ENCODE data around the gene SSR1.

Gene SSR1

DNA sequence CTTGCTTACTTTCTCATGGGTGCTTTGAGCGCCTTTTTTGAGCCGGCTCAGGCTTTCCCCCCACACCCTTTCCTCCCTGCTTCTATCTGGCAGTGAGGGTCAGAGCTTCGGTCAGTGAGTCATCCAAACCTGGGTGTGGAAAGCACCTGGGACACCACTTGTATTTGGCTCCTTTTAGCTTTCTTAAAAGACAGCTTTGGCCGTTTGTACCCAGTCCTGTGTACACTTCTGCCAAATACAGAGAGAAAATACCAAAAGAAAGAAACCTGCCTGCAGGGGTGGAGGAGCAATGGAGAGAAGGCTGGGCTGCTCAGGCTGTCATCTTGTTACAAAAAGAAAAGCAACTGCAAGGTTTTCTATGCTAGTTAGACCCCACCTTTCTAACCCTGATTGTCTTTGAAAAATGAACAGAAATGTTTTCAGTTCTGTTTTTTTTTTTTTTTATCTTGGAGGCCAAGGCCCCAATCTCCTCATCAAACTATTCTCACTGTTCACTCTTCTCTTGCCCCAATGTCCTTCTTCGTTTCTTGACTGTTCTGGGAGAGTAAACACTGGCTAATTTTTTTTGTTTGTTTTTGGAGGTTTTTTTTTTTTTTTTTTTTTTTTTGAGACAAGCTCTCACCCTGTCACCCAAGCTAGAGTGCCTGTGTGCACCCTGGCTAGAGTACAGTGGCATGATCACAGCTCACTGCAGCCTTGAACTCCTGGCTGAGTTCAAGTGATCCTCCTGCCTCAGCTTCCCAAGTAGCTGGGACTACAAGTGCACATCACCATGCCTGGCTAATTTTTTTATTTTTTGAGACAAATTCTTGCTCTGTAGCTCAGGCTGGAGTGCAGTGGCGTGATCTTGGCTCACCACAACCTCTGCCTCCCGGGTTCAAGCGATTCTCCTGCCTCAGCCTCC lies 76.4 kb downstream of the SSR1 start:
- DNase-seq = no peak

DNA sequence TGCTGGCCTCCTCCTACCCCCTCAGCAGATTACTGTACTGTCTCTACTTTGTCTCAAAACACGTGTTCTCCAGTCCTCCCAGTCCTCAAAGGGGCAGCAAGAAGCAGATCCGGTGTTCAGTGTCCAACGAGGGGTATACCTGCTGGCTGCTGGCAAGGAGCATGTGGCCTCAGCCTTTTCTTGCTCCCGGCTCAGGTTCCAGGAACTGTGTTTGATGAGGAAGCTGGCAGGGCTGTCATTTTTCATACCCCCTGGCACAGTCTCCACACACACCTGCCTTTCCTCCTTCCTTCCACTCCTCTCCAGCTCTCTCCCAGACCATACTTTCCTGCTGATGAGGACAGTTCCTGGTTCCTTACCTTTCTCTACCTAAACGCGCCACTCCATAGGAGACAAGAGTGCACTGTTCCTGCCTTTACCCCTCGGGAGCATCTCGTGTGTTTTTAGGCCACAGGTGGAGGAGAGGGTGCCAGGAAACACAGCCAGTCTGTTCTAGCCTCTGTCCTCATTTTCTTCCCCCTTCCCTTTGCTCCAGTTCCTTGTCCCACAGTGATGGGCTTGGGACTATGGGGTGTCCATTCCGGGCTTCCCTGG lies 77.2 kb downstream of the SSR1 start:
- no peak for DNase-seq

DNA sequence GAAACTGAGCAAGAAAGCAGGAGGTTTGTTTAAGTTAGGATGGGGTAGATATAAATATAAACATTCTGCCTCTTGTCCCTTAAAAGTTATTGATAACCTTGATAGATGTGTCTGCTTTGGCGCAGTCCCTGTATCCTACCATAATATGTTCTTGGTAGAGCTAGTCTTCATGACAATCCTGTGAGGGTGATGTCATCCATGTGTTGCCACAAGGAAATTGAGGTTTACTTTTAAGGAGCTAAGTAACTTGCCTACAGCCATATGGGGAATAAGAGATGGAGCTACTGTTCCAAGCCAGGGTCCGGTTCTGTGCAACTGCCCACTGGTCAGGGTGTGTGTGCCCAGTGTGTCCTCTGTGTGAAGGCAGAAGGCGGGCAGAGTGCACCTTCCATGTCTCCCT lies 78.5 kb downstream of the SSR1 start:
- no peak for DNase-seq

DNA sequence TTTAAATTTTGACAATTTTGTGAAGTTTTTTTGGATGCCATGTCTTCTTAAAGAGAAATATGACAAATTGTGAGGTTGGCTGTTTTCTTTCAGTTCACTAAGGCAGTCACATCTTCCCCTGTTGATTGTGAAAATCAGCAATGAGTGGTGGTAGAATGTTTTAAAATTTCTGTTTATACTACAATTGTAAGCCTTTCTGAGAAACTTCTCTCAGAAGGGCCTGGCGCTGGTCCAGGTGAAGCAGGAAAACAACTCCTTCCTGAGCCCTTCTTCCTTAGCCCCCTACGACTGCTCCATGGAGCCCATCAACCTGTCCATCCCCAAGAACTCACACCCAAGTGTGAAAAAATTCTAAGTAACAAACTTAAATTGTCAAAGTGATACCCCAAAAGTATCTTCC lies 80.6 kb downstream of the SSR1 start:
- DNase-seq = no peak

DNA sequence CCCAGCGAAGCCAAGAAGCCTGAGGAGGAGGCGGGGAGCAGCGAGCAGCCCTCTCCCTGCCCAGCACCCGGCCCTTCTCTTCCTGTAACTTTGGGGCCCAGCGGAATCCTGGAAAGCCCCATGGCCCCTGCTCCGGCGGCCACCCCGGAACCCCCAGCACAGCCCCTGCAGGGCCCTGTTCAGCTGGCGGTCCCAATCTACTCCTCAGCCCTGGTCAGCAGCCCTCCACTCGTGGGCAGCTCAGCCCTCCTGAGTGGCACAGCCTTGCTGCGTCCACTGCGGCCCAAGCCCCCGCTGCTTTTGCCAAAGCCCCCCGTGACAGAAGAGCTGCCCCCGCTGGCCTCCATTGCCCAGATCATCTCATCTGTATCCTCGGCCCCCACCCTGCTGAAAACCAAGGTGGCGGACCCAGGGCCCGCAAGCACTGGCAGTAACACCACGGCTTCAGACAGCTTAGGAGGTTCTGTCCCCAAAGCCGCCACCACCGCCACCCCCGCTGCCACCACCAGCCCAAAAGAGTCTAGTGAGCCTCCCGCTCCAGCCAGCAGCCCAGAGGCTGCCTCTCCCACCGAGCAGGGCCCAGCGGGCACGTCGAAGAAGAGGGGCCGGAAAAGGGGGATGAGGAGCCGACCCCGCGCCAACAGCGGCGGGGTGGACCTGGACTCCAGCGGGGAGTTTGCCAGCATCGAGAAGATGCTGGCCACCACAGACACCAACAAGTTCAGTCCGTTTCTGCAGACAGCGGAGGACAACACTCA lies 81.9 kb downstream of the SSR1 start:
- no peak for DNase-seq

DNA sequence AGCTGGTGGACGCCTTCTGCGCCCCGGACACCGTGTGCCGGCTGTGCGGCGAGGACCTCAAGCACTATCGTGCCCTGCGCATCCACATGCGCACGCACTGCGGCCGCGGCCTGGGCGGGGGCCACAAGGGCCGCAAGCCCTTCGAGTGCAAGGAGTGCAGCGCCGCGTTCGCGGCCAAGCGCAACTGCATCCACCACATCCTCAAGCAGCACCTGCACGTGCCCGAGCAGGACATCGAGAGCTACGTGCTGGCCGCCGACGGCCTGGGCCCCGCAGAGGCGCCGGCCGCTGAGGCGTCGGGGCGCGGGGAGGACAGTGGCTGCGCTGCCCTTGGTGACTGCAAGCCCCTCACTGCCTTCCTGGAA lies 82.7 kb downstream of the SSR1 start:
- DNase-seq = no peak

DNA sequence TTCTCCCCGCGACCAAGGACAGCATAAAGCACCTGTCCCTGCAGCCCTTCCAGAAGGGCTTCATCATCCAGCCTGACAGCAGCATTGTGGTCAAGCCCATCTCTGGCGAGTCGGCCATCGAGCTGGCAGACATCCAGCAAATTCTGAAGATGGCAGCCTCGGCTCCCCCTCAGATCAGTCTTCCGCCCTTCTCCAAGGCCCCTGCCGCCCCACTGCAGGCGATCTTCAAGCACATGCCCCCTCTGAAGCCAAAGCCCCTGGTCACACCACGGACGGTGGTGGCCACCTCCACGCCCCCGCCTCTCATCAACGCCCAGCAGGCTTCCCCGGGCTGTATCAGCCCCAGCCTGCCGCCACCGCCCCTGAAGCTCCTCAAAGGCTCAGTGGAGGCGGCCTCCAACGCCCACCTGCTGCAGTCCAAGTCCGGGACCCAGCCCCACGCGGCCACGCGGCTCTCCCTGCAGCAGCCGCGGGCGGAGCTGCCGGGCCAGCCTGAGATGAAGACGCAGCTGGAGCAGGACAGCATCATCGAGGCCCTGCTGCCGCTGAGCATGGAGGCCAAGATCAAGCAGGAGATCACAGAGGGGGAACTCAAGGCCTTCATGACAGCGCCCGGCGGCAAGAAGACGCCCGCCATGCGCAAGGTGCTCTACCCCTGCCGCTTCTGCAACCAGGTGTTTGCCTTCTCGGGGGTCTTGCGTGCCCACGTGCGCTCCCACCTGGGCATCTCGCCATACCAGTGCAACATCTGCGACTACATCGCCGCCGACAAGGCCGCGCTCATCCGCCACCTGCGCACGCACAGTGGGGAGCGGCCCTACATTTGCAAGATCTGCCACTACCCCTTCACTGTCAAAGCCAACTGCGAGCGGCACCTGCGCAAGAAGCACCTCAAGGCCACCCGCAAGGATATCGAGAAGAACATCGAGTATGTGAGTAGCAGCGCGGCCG lies 83.3 kb downstream of the SSR1 start:
- no peak for DNase-seq

DNA sequence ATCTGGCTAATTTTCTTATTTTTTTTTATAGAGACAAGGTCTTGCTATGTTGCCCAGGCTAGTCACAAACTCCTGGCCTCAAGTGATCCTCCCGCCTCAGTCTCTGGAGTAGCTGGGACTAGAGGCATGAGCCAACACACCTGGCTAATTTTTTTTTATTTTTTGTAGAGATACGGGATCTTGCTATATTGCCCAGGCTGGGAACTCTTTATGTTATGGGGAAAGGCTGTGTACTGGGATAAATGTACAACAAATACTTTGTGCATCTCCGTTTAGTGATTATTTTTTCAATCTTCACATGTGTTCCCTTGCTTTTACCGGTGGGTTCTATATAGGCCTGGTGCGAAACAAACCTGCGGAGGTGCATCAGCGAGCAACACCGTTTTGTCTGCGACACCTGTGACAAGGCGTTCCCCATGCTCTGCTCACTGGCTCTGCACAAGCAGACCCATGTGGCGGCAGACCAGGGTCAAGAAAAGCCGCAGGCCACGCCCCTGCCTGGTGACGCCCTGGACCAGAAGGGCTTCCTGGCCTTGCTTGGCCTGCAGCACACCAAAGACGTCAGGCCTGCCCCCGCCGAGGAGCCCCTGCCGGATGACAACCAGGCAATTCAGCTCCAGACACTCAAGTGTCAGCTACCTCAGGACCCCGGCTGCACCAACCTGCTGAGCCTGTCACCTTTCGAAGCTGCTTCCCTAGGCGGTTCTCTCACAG lies 84.2 kb downstream of the SSR1 start:
- DNase-seq = no peak

DNA sequence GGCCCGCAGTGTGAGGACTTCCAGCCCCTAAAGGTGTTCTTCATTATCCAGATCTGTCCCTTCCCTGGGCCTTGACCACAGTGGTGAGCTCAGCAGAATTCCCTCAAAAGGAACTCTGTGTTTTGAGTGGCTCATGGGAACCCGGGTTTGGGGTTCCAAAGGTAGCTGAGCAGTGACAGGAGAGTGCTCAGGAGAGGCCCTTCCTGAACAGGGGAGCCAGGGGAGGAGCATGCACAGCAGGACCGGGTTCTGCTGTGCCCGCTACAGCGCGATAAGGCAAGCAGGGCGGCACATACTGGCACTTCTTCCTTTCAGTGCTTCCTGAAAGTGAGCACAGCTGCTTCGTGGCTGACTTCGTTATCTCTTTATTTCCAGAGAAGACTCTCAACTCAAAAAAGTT lies 88.3 kb downstream of the SSR1 start:
- DNase-seq = no peak

DNA sequence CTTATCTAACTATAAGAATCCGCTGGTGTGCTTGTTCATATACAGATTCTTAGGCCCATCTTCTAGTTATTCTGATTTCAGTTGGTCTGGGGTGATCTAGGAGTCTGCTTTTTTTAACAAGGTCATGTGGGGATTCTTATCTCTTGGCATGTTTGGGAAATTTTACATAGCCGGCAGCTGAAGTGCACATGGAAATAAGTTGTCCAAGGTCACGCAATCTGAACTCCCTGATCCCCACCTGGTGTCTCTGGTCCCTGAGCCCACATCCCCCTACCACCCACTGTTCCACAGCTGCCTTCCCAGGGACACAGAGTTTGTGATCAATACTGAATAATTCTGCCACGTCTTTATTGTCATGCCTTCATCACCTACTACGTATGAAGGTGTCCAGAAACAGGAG lies 90.8 kb downstream of the SSR1 start:
- DNase-seq = no peak

DNA sequence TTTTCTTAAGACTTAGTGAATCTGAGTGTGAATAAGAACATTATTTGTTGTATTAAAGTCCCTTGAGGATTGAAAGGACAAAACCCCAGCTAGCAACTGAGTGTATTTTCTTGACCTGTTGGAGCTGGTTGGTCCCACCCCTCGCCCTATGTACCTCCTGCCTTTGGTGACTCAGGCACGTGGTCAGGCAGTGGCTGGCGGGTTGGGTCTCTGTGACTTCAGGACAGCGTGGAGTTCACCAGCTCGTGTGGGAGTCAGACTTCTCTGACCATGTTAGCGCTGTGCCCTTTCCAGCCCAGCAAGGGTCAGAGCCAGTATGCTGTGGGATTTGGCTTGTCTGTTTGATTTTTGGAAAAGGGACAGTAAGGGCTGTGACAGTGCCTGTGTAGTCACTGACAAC lies 93.7 kb downstream of the SSR1 start:
- DNase-seq = no peak

DNA sequence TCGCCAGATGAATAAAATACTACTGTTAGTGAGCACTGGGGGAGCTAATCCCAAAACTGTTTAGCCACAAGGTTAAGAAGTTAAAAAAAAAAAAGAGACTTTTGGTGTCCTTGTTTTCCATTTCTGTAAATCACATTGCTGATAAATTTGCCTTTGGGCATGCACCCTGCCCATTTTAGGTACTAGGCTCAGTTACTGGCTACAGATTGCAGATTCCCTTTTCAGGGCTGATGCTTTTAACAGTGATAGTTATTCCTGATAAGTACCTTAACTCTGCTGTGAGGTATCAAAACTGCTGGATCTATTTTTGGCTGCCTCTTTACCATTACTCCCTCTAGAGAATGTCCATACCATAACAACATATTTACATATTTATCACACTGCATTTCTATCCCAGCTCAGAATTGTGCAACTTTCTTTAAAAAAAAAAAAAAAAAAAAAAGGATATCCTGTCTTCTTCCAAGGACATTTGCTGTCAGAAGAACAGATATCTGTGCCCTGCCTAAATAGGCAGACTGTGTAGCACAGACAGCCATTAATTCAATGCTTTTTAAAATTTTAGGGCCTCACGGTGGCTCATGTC lies 94.5 kb downstream of the SSR1 start:
- no peak for DNase-seq

Measured in CD4-positive, alpha-beta T cell treated with Interleukin-4 for 4 hours (primary cell).